Suprapubic skin (tissue), 4 donors: ENCODE data around the gene ITGAE. TPM values are rescaled to one million over a fixed set of nuclear protein-coding genes. Genes with fewer than 3 reads are reported as not detected.
"Not testable (repeated sequence)": the region's sequence is repeated elsewhere in the genome, so short reads cannot be mapped to it uniquely, and the experiment has no call there.

ENCODE experiments used
- DNase-seq, 2 donors: peaks; one replicate each; pipeline ENCODE4 v3.0.0-alpha.2; 2019; ENCODE audit warnings: low spot score in 2 of 2
- H3K27ac ChIP-seq: fragments of 200-600 bp; sonication (generic); one replicate; pipeline ENCODE4 v1.5.1; 2019
- H3K27me3 ChIP-seq: fragments of 200-600 bp; sonication (generic); one replicate; pipeline ENCODE4 v1.5.1; 2019
- H3K36me3 ChIP-seq: fragments of 200-600 bp; sonication (generic); one replicate; pipeline ENCODE4 v1.5.1; 2019
- H3K4me1 ChIP-seq: fragments of 200-600 bp; sonication (generic); one replicate; pipeline ENCODE4 v1.5.1; 2019
- H3K4me3 ChIP-seq: fragments of 200-600 bp; sonication (generic); one replicate; pipeline ENCODE4 v1.5.1; 2019; ENCODE audit warnings: mild to moderate bottlenecking
- H3K9me3 ChIP-seq: fragments of 200-600 bp; sonication (generic); one replicate; pipeline ENCODE4 v1.5.1; 2019
- EP300 ChIP-seq: sonication (generic); formaldehyde crosslinking; IDR thresholded peaks from one replicate; pipeline ENCODE4 v1.6.1; 2017; ENCODE audit warnings: antibody characterized with exemption
- POLR2A ChIP-seq, 2 donors: fragments of 450-650 bp; IDR thresholded peaks; one replicate each; pipeline ENCODE4 v1.6.1; 2017; ENCODE audit warnings: antibody characterized with exemption in 2 of 2, mild to moderate bottlenecking in 2 of 2, moderate library complexity in 2 of 2
- POLR2AphosphoS5 ChIP-seq, 3 donors: sonication (generic); formaldehyde crosslinking; IDR thresholded peaks; one replicate each; pipeline ENCODE4 v1.6.1; 2017; ENCODE audit warnings: antibody characterized with exemption in 3 of 3
- WGBS: methylation state at CpG from one replicate; pipeline ENCODE4 v1.1.5; 2018; 5-methylcytosine and 5-hydroxymethylcytosine counted together
- total RNA-seq, 4 donors: library from RNA; depleted of rRNA; stranded (reverse); fragments of >200 nt; gene quantifications; one replicate each; pipeline ENCODE4 v1.1.0, GENCODE V29; 2016
- TF ChIP-seq, protein P1 (sequence below), 2 donors: fragments of 200-600 bp in 1 of 2; fragments of 450-650 bp in 1 of 2; sonication (generic) in 1 of 2; IDR thresholded peaks; one replicate each; pipeline ENCODE4 v1.5.1; 2016 to 2019; ENCODE audit warnings: antibody characterized with exemption in 2 of 2, mild to moderate bottlenecking in 1 of 2, moderate library complexity in 1 of 2

ITGAE gene
- total RNA-seq, 4 donors from 2014 or later, result 14.0 to 20.7 (median 14.4) TPM

DNA sequence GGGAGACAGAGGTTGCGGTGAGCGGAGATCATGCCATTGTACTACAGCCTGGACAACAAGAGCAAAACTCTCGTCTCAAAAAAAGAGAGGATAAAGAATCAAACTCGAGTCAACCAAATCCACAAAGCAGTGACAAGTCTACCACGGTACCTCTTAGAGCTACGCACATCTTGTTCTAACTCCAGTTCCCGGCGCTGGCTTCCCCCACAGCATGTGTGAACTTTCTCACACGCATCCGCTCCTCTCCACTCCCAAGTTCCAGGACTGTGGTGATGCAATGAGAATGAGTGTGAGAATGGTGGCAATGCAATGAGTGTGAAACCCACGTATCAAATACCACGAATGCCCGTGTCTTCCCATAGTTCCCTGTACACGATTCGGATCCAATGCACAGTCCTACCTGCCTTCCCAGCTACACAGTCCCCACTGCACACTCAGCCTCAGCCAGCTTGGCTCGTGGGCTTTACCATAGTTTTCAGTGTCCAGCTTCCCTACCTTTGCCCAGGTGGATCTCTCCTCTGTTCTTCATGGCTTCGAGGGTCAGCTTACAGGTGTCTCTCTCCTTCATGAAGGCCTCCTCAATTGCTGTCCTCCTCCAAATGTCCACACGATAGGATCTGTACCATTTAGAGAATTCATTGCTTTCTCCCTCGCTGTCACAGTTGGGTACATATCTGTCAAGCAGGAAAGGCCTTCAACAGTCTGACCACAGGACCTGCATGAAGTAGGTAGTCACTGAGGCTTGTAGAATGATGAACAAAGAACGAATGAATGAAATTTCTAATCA lies 95.9 kb downstream of the ITGAE start:
- H3K9me3 ChIP-seq, result no peaks in the 10 kb centered on the region
- H3K4me1 ChIP-seq, result no peaks in the 10 kb centered on the region
- DNase-seq, result no peak
- H3K27ac ChIP-seq, result no peak overlapping the region
- WGBS, result 83% methylated on average over 19 of the region's 20 CpGs
- H3K27me3 ChIP-seq, result no peaks in the 10 kb centered on the region
- H3K36me3 ChIP-seq, result no peaks in the 10 kb centered on the region
- no peak overlapping the region for H3K4me3 ChIP-seq
- TF ChIP-seq EP300 (no peak), POLR2AphosphoS5 (IDR thresholded peaks at IDR 0.05) (no peak), POLR2A (IDR thresholded peaks at IDR 0.05) (no peak)
- TF ChIP-seq, protein P1, sequence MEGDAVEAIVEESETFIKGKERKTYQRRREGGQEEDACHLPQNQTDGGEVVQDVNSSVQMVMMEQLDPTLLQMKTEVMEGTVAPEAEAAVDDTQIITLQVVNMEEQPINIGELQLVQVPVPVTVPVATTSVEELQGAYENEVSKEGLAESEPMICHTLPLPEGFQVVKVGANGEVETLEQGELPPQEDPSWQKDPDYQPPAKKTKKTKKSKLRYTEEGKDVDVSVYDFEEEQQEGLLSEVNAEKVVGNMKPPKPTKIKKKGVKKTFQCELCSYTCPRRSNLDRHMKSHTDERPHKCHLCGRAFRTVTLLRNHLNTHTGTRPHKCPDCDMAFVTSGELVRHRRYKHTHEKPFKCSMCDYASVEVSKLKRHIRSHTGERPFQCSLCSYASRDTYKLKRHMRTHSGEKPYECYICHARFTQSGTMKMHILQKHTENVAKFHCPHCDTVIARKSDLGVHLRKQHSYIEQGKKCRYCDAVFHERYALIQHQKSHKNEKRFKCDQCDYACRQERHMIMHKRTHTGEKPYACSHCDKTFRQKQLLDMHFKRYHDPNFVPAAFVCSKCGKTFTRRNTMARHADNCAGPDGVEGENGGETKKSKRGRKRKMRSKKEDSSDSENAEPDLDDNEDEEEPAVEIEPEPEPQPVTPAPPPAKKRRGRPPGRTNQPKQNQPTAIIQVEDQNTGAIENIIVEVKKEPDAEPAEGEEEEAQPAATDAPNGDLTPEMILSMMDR (IDR thresholded peaks at IDR 0.05), result no peak

DNA sequence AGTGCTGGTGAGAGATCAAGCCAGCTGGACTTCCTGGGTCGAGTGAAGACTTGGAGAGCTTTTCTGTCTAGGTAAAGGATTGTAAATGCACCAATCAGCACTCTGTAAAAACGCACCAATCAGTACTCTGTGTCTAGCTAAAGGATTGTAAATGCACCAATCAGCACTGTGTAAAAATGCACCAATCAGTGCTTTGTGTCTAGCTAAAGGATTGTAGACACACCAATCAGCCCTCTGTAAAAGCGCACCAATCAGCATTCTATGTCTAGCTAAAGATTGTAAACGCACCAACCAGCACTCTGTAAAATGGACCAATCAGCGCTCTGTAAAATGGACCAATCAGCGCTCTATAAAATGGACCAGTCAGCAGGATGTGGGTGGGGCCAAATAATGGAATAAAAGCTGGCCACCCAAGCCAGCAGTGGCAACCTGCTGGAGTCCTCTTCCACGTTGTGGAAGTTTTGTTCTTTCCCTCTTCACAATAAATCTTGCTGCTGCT lies 98.9 kb downstream of the ITGAE start:
- H3K27me3 ChIP-seq, result peaks cover 14% of the 10 kb centered on the region
- H3K9me3 ChIP-seq, H3K36me3 ChIP-seq, DNase-seq, H3K4me3 ChIP-seq, H3K4me1 ChIP-seq, H3K27ac ChIP-seq: not testable (repeated sequence)
- 89% methylated on average over 7 of the region's 7 CpGs for WGBS

DNA sequence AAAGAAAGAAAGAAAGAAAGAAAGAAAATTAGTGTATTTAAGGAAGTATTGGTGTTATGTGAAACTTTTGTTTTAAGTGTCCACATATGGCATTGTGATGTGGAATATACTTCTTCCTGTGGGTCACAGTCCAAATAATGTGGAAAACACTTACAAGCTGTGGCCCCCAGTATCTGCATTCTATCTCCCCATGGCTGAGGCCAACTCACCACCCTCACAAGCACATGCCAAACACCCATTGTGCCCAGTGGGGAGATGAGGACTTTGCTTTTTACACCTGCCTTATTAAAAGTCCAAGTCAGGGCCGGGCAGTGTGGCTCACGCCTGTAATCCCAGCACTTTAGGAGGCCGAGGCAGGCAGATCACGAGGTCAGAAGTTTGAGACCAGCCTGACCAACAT lies 101.0 kb downstream of the ITGAE start:
- DNase-seq, result no peak
- H3K4me1 ChIP-seq, result peaks cover 16% of the 10 kb centered on the region
- H3K27ac ChIP-seq, result no peak overlapping the region
- WGBS, result 95% methylated on average over 4 of the region's 4 CpGs
- peaks cover 36% of the 10 kb centered on the region for H3K27me3 ChIP-seq
- H3K9me3 ChIP-seq, result peaks cover 4% of the 10 kb centered on the region
- H3K36me3 ChIP-seq, result no peaks in the 10 kb centered on the region
- TF ChIP-seq, protein P1 (IDR thresholded peaks at IDR 0.05), result no peak
- TF ChIP-seq EP300 (no peak), POLR2AphosphoS5 (IDR thresholded peaks at IDR 0.05) (no peak), POLR2A (IDR thresholded peaks at IDR 0.05) (no peak)
- no peak overlapping the region for H3K4me3 ChIP-seq

DNA sequence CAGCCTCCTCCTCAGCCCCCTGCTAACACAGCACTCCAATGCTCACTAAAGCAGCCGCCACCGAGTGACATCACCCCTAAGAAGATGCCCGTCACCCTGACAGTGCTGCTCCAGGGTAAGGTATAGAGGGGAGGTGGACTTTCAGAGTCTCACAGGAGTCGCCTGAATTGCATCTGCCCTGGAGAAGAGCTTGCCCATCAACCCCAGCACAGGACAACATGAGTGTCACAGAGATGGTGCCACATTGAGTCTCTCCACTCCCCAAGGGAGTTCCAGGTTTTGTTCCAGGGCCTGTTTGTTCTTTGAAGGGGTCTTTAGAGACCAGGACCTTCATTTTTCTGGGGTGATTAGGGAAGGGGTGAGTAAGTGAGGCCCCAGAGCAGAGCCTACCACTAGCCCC lies 102.8 kb downstream of the ITGAE start:
- no peaks in the 10 kb centered on the region for H3K36me3 ChIP-seq
- H3K9me3 ChIP-seq, result peaks cover 4% of the 10 kb centered on the region
- peaks cover 20% of the 10 kb centered on the region for H3K4me1 ChIP-seq
- TF ChIP-seq, protein P1 (IDR thresholded peaks at IDR 0.05), result no peak
- no peak for TF ChIP-seq EP300
- DNase-seq, result no peak
- no peak overlapping the region for H3K27ac ChIP-seq
- H3K4me3 ChIP-seq, result no peak overlapping the region
- 95% methylated on average over 3 of the region's 4 CpGs for WGBS
- H3K27me3 ChIP-seq, result peaks cover 54% of the 10 kb centered on the region

DNA sequence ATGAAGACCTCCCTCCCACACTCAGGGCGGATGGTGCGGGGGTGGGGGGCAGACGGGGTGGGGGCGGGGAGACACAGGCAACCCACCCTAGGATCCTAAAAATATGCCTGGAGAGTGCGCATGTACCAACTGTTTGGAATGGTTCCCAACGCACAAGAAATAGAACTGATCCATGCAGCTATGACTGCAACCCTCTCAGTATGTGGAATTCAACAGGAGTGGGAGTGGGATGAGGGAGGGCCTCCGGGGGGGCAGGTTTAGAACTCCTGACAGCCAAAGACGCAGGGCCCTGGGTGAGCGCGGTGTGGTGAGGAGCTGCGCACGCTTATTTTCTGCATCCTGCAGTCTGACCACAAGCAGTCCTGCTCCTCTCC lies 103.9 kb downstream of the ITGAE start:
- H3K27me3 ChIP-seq, result peaks cover 62% of the 10 kb centered on the region
- TF ChIP-seq, protein P1 (IDR thresholded peaks at IDR 0.05), result no peak
- TF ChIP-seq POLR2A (IDR thresholded peaks at IDR 0.05) (no peak), POLR2AphosphoS5 (IDR thresholded peaks at IDR 0.05) (no peak), EP300 (no peak)
- WGBS, result 68% methylated on average over 8 of the region's 12 CpGs

More for the DNA sequence above, 103.9 kb downstream of the ITGAE start:
- no peak overlapping the region for H3K4me3 ChIP-seq
- no peak overlapping the region for H3K27ac ChIP-seq
- H3K9me3 ChIP-seq, result peaks cover 4% of the 10 kb centered on the region
- H3K36me3 ChIP-seq, result no peaks in the 10 kb centered on the region
- H3K4me1 ChIP-seq, result peaks cover 20% of the 10 kb centered on the region
- no peak for DNase-seq
